ENCODE results near the gene TMEM158. TPM values are rescaled to one million over a fixed set of nuclear protein-coding genes. Genes with fewer than 3 reads are reported as not detected.

The TMEM158 gene
- total and polyA plus RNA-seq, 2 of the 8 experiments (the other 6 are each of a cell fraction or from before 2014, with no cell fraction given) = 6.8 to 30.3 TPM

DNA sequence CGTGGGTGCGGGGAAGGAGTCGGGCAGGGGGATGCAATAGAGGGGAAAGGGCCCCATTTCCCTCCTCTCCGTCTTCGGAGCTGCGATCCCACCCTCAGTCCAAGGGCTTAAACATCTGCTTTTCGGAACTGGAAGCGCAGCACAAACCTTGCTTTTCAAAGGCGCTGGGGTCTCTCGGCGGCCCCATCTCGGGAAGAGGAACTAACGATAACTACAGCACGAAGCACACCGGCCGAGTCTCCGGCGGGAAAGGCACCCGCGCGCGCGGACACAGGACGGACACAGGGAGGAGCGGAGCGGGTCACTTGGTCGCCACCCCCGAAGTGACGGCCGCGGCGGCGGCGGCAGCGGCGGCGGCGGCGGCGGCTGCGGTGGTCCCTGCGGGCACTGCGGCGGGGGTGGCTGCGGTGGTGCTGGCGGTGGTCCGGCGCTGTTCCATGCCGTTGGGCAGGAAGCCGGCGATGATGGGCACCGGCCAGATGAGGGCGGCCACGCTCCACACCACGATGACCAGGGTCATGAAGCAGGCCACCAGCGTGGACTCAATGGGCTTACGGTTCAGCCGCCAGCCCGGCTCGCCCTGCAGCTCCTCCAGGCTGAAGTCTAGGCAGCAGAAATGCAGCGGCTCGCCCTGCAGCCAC lies 1.1 kb downstream of the TMEM158 start:
- Histone ChIP-seq H2AK5ac (ENCODE audit: low read depth, low read length) (no peak overlapping the region), H3K14ac (ENCODE audit: insufficient read length) (no peak overlapping the region), H3K36me3 (ENCODE audit: control insufficient read depth in 2 of 4, insufficient read depth in 4 of 4, low read length in 3 of 4) (no peaks in the 10 kb centered on the region), H3K56ac (replicated peaks; ENCODE audit: insufficient read length, low read depth, low read length) (peak overlapping the region; percentile 2), H4K91ac (replicated peaks; ENCODE audit: insufficient read length, low read length) (no peak overlapping the region), H4K20me1 (replicated peaks in 1 of 2; ENCODE audit: control insufficient read depth in 1 of 2, insufficient read depth in 2 of 2, low read length in 2 of 2) (peaks cover 0 to 4% of the 10 kb centered on the region in 2 experiments), H3K23ac (ENCODE audit: insufficient read length) (no peak overlapping the region), H2BK5ac (ENCODE audit: low read depth, low read length) (no peak overlapping the region), H3K9ac (replicated peaks in 1 of 4; ENCODE audit: extremely low read depth in 1 of 4, low read depth in 3 of 4, low read length in 3 of 4) (peak overlapping the region in 3 of 4 experiments; percentile 31 to 52 (median 45); a peak in 3 of 7 replicates), H3K27ac (ENCODE audit: low read depth, low read length) (no peak overlapping the region), H2BK12ac (ENCODE audit: low read depth, low read length) (no peak overlapping the region), H3K79me1 (ENCODE audit: low read depth, low read length) (no peaks in the 10 kb centered on the region), H3K9me3 (ENCODE audit: insufficient read depth in 2 of 2, low read depth in 1 of 2, low read length in 1 of 2) (no peaks in the 10 kb centered on the region), H2BK15ac (ENCODE audit: low read length) (no peak overlapping the region), H2BK20ac (ENCODE audit: low read length) (no peak overlapping the region), H3K4ac (replicated peaks; ENCODE audit: insufficient read length, low read depth, low read length) (no peak overlapping the region), H4K5ac (ENCODE audit: insufficient read length, low read depth, low read length) (no peak overlapping the region), H3K4me1 (replicated peaks in 1 of 4; ENCODE audit: control insufficient read depth in 3 of 4, insufficient read depth in 4 of 4, low read length in 3 of 4) (peaks cover 1 to 15% (median 4%) of the 10 kb centered on the region in 4 experiments; a peak in 6 of 7 replicates), H2AFZ (ENCODE audit: low read length) (no peak overlapping the region), H2BK120ac (replicated peaks; ENCODE audit: low read depth, low read length) (no peak overlapping the region), H3K27me3 (replicated peaks in 1 of 4; ENCODE audit: control insufficient read depth in 3 of 4, extremely low read depth in 1 of 4, insufficient read depth in 3 of 4, low read length in 3 of 4) (peaks cover 0 to 5% (median 0%) of the 10 kb centered on the region in 4 experiments; a peak in 2 of 7 replicates), H3K4me2 (ENCODE audit: insufficient read depth in 1 of 2, low read depth in 2 of 2, low read length in 2 of 2) (peak overlapping the region; percentile 69 to 93), H4K8ac (ENCODE audit: extremely low read depth, insufficient read depth, low read length) (peak overlapping the region; percentile 19; the same call in 1 of the 2 replicates), H3K4me3 (ENCODE audit: extremely low read depth in 1 of 4, insufficient read depth in 2 of 4, low read depth in 3 of 4, low read length in 4 of 4) (peak overlapping the region; percentile 44 to 95 (median 76)), H3K23me2 (ENCODE audit: low read depth, low read length) (peaks cover 7% of the 10 kb centered on the region), H3K18ac (ENCODE audit: extremely low read depth, low read length) (peak overlapping the region; percentile 60), H3K79me2 (ENCODE audit: control insufficient read depth in 1 of 2, insufficient read depth in 2 of 2, low read length in 2 of 2) (peaks cover 0 to 16% of the 10 kb centered on the region in 2 experiments; a peak in 3 of 4 replicates)
- FAIRE-seq (no peak), DNase-seq (ENCODE audit: low read depth in 1 of 2, low spot score in 2 of 2) (peak; percentile 31 to 81)
- WGBS, 2 experiments (ENCODE audit: extremely low coverage in 1 of 2, insufficient coverage in 1 of 2, insufficient read length in 1 of 2, insufficient replicate concordance in 2 of 2, low coverage in 1 of 2, low lambda C conversion rate in 2 of 2, missing lambda C conversion rate in 1 of 2) = 1% methylated on average over 47 of the region's 62 CpGs; no CpG with 5 or more reads in 1 of the 2 experiments
- POLR2A ChIA-PET (ENCODE audit: partially characterized antibody) = interaction anchor here (1.3 to 1.6 kb wide), 2 partner anchors 13 to 283 kb away, joined by 3 to 4 read pairs; no protein-coding TSS in a partner anchor
- CTCF ChIA-PET (ENCODE audit: partially characterized antibody) = interaction anchor here (0.6 to 3.9 kb wide), 19 partner anchors 10 to 442 kb away, joined by 3 to 34 read pairs (median 3); no protein-coding TSS in a partner anchor
- peak; percentile 23 to 32; a peak in 1 of 4 replicates for TF ChIP-seq SIN3A (conservative IDR thresholded peaks at IDR 0.05 in 1 of 2, IDR thresholded peaks at IDR 0.05 in 1 of 2; ENCODE audit: low read depth in 1 of 2, low read length in 2 of 2)
- no peak for TF ChIP-seq RXRA (IDR thresholded peaks at IDR 0.05; ENCODE audit: insufficient read depth, low read depth, low read length)
- TF ChIP-seq KDM4A (IDR thresholded peaks at IDR 0.05; ENCODE audit: low read depth, low read length, severe bottlenecking) = peak; percentile 16
- TF ChIP-seq EZH2 (IDR thresholded peaks at IDR 0.05; ENCODE audit: low read depth, low read length, severe bottlenecking) = no peak
- TF ChIP-seq GTF2F1 (IDR thresholded peaks at IDR 0.05; ENCODE audit: borderline replicate concordance, low read depth, low read length) = no peak
- TF ChIP-seq, protein P1, sequence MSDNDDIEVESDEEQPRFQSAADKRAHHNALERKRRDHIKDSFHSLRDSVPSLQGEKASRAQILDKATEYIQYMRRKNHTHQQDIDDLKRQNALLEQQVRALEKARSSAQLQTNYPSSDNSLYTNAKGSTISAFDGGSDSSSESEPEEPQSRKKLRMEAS (IDR thresholded peaks at IDR 0.05) = peak; percentile 62; the same call in 1 of the 2 replicates
- TF ChIP-seq TBP (IDR thresholded peaks at IDR 0.05; ENCODE audit: low read depth, low read length) = peak; percentile 55; the same call in 1 of the 2 replicates
- TF ChIP-seq HDAC2 (IDR thresholded peaks at IDR 0.05; ENCODE audit: borderline replicate concordance in 1 of 2, low read depth in 2 of 2, low read length in 2 of 2) = 0 out of 4 replicates have a peak, but pooled peaks of 1 of the 2 experiments have one; percentile 47
- TF ChIP-seq SP4 (IDR thresholded peaks at IDR 0.05; ENCODE audit: low read length) = no peak
- peak; percentile 71 for TF ChIP-seq CTBP2 (IDR thresholded peaks at IDR 0.05; ENCODE audit: borderline replicate concordance, insufficient read depth, insufficient read length, low read length)

Measured in H1 (cell line).